Left ventricle myocardium inferior (tissue), 1 donor: ENCODE results near the gene MTF2. TPM values are rescaled to one million over a fixed set of nuclear protein-coding genes. Genes with fewer than 3 reads are reported as not detected.

ENCODE experiments used
- DNase-seq: peaks from one replicate; pipeline ENCODE4 v3.0.0-alpha.2; 2020
- H3K27ac ChIP-seq: fragments of 200-600 bp; replicated peaks from 2 replicates; pipeline ENCODE4 v1.8.0; 2021
- H3K27me3 ChIP-seq: fragments of 200-600 bp; 2 replicates; pipeline ENCODE4 v1.8.0; 2021; ENCODE audit warnings: low read depth
- H3K36me3 ChIP-seq: fragments of 200-600 bp; 2 replicates; pipeline ENCODE4 v1.8.0; 2021
- H3K4me1 ChIP-seq: fragments of 200-600 bp; 2 replicates; pipeline ENCODE4 v1.8.0; 2021
- H3K4me3 ChIP-seq: fragments of 200-600 bp; 2 replicates; pipeline ENCODE4 v1.8.0; 2021; ENCODE audit warnings: mild to moderate bottlenecking, moderate library complexity
- H3K9me3 ChIP-seq: fragments of 200-600 bp; replicated peaks from 2 replicates; pipeline ENCODE4 v1.8.0; 2021
- CTCF ChIP-seq: fragments of 200-600 bp; IDR thresholded peaks from 2 replicates; pipeline ENCODE4 v1.8.0; 2021; ENCODE audit warnings: antibody characterized with exemption, mild to moderate bottlenecking, borderline replicate concordance
- intact Hi-C: fragments of 100-400 bp; cut with micrococcal nuclease; formaldehyde crosslinking; loops from one replicate; pipeline ENCODE4 v1.11.0; 2022
- total RNA-seq: library from RNA; stranded (reverse); fragmentation: NEBNext Ultra II Directional; extraction: Animal tissue kit (Norgen Biotek cat#: 25700); gene quantifications from one replicate; pipeline ENCODE4 v1.2.1, GENCODE V29; 2021
- donor health status: DM: no; HTN: yes; CAD: no; lungs with severe emphysema.

Gene MTF2
- total RNA-seq, 1 donor from 2014 or later: 5.6 TPM

DNA sequence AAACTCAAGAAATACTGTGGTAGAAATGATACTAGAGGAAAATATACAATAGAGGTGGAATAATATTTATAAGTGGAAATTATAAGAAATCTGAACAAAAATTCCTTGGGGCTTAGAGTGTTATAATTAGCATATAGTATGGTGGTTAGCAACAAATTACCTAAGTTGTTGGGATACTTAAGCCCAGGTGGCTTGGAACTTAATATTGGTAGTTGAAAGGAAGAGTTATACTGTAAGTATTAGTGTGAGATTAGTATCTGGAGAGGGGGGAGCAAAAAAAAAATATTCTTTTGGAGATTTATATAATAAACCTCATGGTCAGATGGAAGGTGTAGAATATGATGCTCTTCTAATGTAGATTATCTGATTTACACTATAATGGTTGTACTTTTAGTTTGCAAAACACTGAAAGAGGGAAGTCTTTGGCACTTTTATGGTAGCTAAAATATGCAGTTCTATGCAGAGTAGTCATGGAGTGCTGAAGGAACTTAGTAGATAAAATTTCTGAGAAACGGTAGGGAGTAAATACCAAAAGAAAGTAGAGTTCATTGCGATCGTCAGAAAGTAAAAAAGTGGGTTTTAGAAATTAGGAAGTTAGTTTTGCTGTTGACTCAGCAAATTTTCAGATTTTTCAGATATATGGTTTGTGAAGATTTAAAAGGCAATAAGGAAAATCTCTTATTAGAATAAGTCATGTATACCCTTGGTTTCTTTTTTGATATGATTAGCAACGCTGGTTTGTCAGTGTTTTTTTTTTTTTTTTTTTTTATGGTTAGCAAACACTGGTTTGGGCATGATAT, 45.7 kb downstream of the MTF2 start:
- H3K4me3 ChIP-seq: no peak overlapping the region
- H3K9me3 ChIP-seq: no peaks in the 10 kb centered on the region
- intact Hi-C loops: no loop called here
- peaks cover 6% of the 10 kb centered on the region for H3K4me1 ChIP-seq
- no peaks in the 10 kb centered on the region for H3K27me3 ChIP-seq
- DNase-seq: no peak
- no peak overlapping the region for H3K27ac ChIP-seq
- TF ChIP-seq CTCF: no peak
- H3K36me3 ChIP-seq: peaks cover 8% of the 10 kb centered on the region

DNA sequence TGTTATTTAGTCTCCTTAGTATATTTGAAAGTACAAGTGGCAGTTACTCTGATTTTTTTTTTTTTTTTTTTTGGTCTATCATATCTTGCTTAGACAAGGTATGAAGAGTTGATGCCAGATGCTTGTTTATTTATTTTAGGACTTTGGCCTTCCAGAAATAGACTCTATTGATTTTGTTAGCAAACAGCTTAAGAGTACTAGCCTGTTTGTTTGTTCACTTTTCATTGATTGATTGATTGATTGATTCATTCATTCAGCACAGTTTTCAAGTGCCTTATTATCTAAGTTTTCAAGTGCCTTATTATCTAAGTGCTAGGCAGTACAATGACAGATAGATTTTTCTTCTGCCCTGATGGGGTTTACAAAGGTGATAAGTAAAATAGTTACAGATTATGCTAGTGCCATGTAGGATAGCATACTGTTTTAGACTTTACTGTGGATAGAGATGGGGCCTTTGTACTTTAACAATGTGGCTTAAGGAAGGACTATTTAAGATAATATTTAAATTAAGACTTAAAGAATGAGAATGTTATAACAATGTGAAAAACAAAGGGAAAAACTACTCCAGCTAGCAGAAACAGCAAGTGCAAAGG, 50.5 kb downstream of the MTF2 start:
- TF ChIP-seq CTCF: no peak
- intact Hi-C loops: no loop called here
- H3K36me3 ChIP-seq: peaks cover 16% of the 10 kb centered on the region
- H3K9me3 ChIP-seq: no peaks in the 10 kb centered on the region
- no peak overlapping the region for H3K27ac ChIP-seq
- no peaks in the 10 kb centered on the region for H3K27me3 ChIP-seq
- no peak overlapping the region for H3K4me3 ChIP-seq
- no peak for DNase-seq
- H3K4me1 ChIP-seq: peaks cover 6% of the 10 kb centered on the region

DNA sequence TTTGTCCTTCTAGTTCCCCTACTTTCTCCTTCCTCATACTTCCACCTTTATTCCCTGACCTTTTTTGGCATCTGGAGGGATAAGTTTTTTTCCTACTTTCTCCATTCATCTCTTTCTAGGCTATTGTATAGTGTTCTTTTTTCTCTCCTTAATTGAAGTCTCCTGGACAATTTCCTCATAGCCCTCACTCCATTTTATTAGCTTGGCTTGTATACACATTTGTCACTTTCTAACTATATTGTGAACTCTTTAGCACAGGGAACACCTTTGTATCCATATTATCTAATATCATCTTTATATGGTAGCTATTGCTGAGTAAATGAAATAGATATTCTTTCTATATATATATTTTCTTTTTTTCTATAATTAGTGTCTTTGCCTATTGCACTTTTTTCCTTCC, 53.6 kb downstream of the MTF2 start:
- no peaks in the 10 kb centered on the region for H3K27me3 ChIP-seq
- H3K36me3 ChIP-seq: peaks cover 41% of the 10 kb centered on the region
- intact Hi-C loops: no loop called here
- no peak for DNase-seq
- H3K4me3 ChIP-seq: no peak overlapping the region
- no peak overlapping the region for H3K27ac ChIP-seq
- TF ChIP-seq CTCF: no peak
- H3K9me3 ChIP-seq: no peaks in the 10 kb centered on the region
- H3K4me1 ChIP-seq: peaks cover 6% of the 10 kb centered on the region

- Histone ChIP-seq H3K4me3 (no peak overlapping the region), H3K9me3 (no peaks in the 10 kb centered on the region), H3K36me3 (peaks cover 52% of the 10 kb centered on the region), H3K27ac (no peak overlapping the region), H3K4me1 (no peaks in the 10 kb centered on the region), H3K27me3 (no peaks in the 10 kb centered on the region)
- intact Hi-C loops: no loop called here
- DNase-seq: no peak
- no peak for TF ChIP-seq CTCF
Observed at GRCh38 chr1:93136445-93136844, 57.4 kb downstream of the MTF2 start.

DNA sequence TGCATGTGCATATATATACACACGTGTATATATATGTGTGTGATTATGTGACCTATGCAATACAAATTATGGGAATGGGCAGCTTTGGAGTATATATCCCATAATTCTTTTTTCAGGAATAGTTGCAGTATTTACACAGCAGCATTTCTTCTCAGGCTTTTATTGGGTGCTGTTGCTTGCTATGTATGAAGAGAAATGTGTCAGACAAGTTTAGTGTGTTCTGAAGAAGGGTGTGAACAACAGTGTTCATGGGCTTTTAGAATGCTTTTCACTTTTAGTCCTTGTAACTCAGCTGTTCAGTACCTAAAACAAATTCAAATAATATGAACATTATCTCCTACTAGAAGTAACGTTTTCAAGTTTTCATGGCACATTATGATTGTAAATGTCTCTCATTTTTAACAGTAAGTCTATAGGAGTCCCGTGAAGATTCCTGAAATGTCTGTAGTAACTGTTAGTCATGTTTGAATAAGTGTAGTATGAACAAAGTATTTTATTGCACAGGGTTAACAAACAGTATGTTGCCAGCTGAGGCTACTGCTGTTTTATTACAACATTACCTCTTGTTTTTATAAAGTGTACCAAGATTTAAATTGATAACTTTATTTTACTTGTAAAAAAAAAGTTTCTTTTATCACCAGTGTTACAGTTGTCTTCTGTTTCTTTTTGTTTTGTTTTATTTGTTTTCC, 58.7 kb downstream of the MTF2 start:
- no peak for TF ChIP-seq CTCF
- H3K4me1 ChIP-seq: no peaks in the 10 kb centered on the region
- no peak overlapping the region for H3K4me3 ChIP-seq
- no peaks in the 10 kb centered on the region for H3K27me3 ChIP-seq
- DNase-seq: no peak
- no peaks in the 10 kb centered on the region for H3K9me3 ChIP-seq
- intact Hi-C loops: no loop called here
- H3K27ac ChIP-seq: no peak overlapping the region
- peaks cover 52% of the 10 kb centered on the region for H3K36me3 ChIP-seq
